ENCODE results near the gene PCDHB6.

- TF ChIP-seq POLR2AphosphoS5 (IDR thresholded peaks at IDR 0.05; ENCODE audit: low read depth, low read length) (no peak), REST (IDR thresholded peaks at IDR 0.05; ENCODE audit: insufficient read depth in 1 of 2, low read depth in 2 of 2, low read length in 1 of 2) (no peak)
Measured at GRCh38 chr5:141135030-141135717, 14.7 kb upstream of the PCDHB6 start, which contains the start of gene PCDHB5.

All from Panc1 (cell line).